GM21825 (cell line): Measurements from ENCODE around the gene NIPAL1.
"Not testable (repeated sequence)": the region's sequence is repeated elsewhere in the genome, so short reads cannot be mapped to it uniquely, and the experiment has no call there.

Experiments
- ATAC-seq: cut with Tn5 transposase; IDR thresholded peaks from one replicate; pipeline ENCODE4 v1.9.1; 2021; ENCODE audit warnings: mild to moderate bottlenecking, moderate library complexity; ENCODE audit not compliant: unreplicated experiment

NIPAL1 gene

GRCh38 chr4:48016141-48017107, at the start of gene NIPAL1, which contains the start of gene CNGA1:
Gene NIPAL1, plus strand, starts transcription at chr4:48016772. Its CDS starts 68 bp downstream, at chr4:48016840.
Gene CNGA1, minus strand, starts transcription at chr4:48016681. Its CDS starts 63,992 bp downstream, at chr4:47952689.
- ATAC-seq: peak; percentile 95

- no peak for ATAC-seq
Observed at GRCh38 chr4:47968847-47969246, 47.7 kb upstream of the NIPAL1 start.

- peak; percentile 64 for ATAC-seq
Observed at GRCh38 chr4:47972181-47972580, 44.4 kb upstream of the NIPAL1 start.

GRCh38 chr4:47972721-47973120, 43.9 kb upstream of the NIPAL1 start:
- no peak for ATAC-seq

GRCh38 chr4:47974566-47974965, 42.0 kb upstream of the NIPAL1 start:
- no peak for ATAC-seq

GRCh38 chr4:47990145-47990544, 26.4 kb upstream of the NIPAL1 start:
- no peak for ATAC-seq

GRCh38 chr4:47992475-47992874, 24.1 kb upstream of the NIPAL1 start:
- not testable (repeated sequence) for ATAC-seq

- no peak for ATAC-seq
Observed at GRCh38 chr4:47996021-47996420, 20.6 kb upstream of the NIPAL1 start.

GRCh38 chr4:48002267-48002666, 14.3 kb upstream of the NIPAL1 start:
- ATAC-seq: no peak

GRCh38 chr4:48003568-48003967, 13.0 kb upstream of the NIPAL1 start:
- ATAC-seq: not testable (repeated sequence)

GRCh38 chr4:48005781-48006180, 10.8 kb upstream of the NIPAL1 start:
- ATAC-seq: no peak

GRCh38 chr4:48008021-48008596, 8.5 kb upstream of the NIPAL1 start:
- ATAC-seq: no peak

- not testable (repeated sequence) for ATAC-seq
Observed at GRCh38 chr4:48010906-48011305, 5.7 kb upstream of the NIPAL1 start.

- ATAC-seq: no peak
Observed at GRCh38 chr4:48011722-48012121, 4.8 kb upstream of the NIPAL1 start.

GRCh38 chr4:48012824-48013223, 3.7 kb upstream of the NIPAL1 start:
- no peak for ATAC-seq

- no peak for ATAC-seq
Observed at GRCh38 chr4:48015216-48015615, 1.4 kb upstream of the NIPAL1 start.

- ATAC-seq: no peak
Observed at GRCh38 chr4:48015678-48016077, 894 bp upstream of the NIPAL1 start.

- no peak for ATAC-seq
Observed at GRCh38 chr4:48017108-48017571, 568 bp downstream of the NIPAL1 start.

GRCh38 chr4:48018112-48018511, 1.5 kb downstream of the NIPAL1 start:
- ATAC-seq: no peak

GRCh38 chr4:48021100-48021499, 4.5 kb downstream of the NIPAL1 start:
- no peak for ATAC-seq

- ATAC-seq: no peak
Observed at GRCh38 chr4:48022192-48022799, 5.7 kb downstream of the NIPAL1 start.
